NCI-H1694 treated with DMSO at 0.1 percent for 48 hours (cell line): ENCODE measurements around the gene TMPRSS7.
"Not testable (repeated sequence)": the region's sequence is repeated elsewhere in the genome, so short reads cannot be mapped to it uniquely, and the experiment has no call there.

ENCODE experiments used
- DNase-seq: peaks from one replicate; lab custom pipeline; 2025; lab: John Stamatoyannopoulos, UW

Gene TMPRSS7

DNA sequence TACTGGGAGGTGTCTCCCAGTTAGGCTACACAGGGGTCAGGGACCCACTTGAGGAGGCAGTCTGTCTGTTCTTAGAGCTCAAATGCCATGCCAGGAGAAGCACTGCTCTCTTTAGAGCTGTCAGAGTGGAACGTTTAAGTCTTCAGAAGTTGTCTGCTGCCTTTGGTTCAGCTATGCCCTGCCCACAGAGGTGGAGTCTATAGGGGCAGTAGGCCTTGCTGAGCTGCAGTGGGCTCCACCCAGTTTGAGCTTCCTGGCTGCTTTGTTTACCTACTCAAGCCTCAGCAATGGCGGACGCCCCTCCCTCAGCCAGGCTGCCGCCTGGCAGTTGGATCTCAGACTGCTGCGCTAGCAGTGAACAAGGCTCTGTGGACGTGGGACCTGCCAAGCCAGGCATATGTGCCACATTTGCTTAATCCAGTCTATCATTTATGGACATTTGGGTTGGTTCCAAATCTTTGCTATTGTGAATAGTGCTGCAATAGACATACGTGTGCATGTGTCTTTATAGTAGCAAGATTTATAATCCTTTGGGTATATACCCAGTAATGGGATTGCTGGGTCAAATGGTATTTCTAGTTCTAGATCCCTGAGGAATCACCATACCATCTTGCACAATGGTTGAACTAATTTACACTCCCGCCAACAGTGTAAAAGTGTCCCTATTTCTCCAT is 38.0 kb downstream of the TMPRSS7 start:
- not testable (repeated sequence) for DNase-seq

DNA sequence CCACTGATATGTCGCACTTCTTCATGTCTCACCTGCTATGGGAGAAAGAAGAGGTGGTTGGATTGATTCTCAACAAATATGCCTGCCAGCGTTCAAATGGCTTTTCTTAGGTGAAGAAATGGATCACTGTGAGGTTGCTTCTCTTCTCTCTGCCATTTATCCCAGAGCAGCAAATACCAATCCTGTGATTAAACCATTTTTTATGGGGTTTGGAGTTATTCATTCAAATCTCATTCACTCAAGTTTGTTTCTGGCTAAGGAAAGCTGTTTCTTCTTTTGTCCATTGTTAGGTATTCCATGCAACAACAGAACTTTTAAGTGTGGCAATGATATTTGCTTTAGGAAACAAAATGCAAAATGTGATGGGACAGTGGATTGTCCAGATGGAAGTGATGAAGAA is 39.5 kb downstream of the TMPRSS7 start:
- no peak for DNase-seq

DNA sequence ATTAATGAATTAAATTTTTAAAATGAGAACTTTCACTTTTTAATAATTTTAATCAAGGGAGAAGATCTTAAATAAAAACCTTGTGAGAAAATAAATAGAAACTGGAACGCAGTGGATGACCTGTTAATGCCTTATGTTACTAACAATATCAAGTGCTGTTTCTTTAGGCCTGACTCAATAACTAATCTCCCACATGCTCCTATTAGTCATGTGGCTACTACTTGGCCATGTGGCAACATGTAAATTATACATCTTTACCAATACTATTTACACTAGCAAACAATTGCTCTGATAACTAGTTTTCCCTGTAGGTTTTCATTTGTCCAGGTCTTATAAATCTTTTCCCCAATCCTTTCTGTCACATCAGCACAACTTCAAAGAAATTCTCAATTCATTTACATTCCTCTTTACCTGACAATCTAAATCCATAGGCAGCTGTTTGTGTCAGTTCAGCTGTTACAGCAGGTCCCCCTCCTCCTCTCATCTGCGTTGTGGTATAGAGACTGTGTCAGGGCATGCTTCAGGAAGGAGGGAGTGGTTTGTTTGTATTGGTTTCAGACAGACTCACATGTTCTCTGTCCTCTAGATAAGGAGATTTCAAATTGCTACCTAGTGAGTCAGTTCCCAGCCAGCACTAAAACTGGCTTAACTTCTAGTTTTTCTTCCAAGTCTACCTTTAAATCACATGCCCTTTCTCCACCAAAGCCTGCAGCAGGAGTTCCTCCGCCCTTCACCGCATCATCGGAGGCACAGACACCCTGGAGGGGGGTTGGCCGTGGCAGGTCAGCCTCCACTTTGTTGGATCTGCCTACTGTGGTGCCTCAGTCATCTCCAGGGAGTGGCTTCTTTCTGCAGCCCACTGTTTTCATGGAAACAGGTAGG is 40.3 kb downstream of the TMPRSS7 start:
- peak; percentile 7 for DNase-seq

DNA sequence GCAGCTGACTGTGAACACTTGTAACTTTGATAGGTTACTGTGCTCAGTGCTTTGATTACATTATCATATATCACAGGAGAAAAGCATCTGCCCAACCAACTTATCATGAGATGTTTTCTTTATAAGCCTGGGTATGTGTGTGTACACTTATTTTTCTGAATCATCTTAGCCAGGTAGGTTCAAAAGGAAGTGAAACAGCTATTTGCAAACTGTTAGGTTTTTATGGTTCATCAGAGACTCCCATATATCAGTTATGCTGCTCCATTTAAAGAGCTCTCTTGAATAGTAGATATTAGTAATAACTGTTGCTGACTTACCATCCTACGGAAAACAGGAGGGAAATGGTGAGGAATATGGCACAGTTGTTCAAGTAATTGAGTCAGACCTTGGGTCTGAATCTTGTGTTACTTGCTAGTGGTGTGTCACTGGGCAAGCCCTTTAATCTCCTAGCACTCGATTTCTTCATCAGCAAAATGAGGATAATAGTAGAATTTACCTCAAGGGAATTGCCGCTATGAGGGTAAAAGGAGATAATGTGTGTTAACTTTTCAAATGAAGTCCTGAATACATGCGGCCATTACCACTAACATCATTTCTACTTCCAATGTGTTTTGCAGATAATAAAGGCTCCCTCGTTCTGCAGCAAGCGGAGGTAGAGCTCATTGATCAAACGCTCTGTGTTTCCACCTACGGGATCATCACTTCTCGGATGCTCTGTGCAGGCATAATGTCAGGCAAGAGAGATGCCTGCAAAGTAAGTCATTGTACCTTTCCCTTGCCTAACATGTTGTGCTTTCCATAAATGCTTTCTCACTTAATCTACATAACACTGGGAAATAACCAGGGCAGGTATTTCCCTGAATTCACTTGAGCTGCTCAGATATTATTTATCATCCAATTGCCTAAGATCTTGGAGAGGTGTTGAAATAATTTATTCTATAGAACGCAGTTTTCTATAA is 43.9 kb downstream of the TMPRSS7 start:
- DNase-seq = no peak

DNA sequence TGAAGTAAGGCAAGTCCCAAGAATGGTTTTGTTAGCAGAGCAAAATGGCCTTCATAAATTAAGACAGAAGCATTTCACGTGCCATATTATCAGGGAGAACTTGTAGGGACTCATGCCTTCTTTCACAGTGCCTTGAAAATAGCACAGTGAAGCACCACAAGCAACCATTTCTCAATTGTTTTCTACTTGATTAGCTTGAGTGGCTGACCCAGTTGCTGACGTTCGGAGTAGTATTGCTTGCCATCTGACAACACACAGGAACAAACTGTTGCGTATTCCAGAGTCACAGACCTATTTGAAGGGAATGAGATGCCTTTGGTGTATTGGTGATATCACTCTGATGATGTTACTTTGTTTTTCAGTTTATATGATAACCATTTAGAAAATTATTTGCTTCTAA is 48.7 kb downstream of the TMPRSS7 start:
- no peak for DNase-seq

DNA sequence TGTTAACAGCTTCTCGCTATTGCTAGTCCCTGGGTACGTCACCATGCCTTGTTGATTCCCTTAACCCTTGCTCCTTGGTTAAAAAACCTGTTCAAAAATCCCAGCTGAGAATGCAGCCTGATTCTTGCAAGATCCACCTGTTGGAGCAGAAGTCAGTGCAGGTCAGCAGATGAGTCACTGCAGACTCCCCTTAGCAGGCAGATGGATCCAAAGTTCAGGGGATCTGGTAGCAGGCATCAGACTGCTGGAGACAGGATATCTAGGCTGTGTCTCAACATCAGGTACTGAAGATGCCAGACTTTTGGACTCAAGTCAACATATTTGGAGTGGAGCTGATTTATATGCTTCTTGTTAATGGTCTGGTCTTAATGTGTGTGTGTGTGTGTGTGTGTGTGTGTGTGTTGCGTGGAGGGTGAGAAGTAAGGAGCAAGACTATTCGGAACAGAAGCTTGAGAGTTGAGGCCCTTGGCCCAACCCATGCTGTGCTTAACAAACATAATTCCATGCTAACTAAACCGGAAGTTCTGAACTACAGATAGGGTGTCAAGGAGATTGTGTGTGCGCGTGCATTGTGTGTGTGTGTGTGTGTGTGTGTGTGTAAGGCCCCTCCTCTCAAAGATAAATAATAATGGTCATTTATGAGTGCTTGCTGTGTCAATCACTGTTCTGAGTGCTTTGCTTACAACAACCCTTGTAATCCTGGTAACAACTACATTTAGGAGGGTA is 50.6 kb downstream of the TMPRSS7 start:
- DNase-seq = no peak

DNA sequence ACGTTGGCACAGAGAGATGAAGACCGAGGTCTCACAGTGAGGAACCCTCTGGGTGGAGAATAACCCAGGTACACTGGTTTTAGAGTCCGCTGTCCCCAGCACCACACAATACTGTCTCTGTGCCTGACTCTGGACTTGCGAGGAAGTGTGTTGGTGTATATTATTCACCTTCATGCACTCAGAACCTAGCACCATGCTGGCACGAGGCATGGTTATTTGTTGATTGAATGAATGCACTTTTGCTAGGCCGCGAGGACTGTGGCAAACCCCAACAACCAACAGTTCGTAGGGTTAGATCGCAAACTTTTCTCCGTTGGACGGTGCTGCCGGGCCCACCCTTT is 51.2 kb downstream of the TMPRSS7 start:
- DNase-seq = no peak

DNA sequence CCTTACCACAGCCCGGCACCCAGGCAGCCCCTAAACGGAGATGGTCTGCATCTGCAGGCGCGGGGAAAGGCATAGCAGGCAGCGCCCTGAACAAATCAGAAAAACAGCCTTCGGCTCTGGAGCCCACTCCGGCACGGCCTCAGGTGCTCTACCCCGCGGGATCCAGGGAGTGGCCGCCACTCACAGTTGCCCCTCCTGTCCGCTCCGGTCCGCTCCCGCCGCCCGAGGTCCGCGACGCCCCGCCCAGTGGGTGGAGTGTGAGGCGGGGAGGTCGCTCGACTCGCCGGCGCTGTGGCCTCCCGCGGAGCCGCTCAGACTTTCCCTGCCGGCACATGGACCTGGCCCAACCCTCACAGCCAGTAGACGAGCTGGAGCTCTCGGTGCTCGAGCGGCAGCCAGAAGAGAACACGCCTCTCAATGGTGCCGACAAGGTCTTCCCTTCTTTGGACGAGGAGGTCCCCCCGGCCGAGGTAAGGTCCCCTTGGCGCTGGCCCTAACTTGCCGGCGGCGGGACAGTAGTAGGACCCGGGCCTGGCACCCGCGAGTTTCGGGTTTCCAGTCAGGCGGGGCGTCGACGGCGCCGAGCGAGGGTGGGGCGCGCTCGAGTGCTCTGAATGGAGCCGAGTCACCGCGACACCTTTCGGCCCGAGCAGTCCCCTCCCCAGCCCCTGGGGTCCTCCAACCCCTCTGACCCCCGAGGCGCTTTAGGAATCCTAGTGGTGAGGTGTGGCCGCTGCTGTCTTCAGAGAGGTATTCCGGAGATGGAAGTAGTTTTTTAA is 51.7 kb downstream of the TMPRSS7 start, which contains the start of gene C3orf52:
C3orf52 (plus strand) TSS at position 314 of the 779 bp plus-strand sequence; CDS start at position 333, 19 bp downstream.
- DNase-seq = peak; percentile 39

DNA sequence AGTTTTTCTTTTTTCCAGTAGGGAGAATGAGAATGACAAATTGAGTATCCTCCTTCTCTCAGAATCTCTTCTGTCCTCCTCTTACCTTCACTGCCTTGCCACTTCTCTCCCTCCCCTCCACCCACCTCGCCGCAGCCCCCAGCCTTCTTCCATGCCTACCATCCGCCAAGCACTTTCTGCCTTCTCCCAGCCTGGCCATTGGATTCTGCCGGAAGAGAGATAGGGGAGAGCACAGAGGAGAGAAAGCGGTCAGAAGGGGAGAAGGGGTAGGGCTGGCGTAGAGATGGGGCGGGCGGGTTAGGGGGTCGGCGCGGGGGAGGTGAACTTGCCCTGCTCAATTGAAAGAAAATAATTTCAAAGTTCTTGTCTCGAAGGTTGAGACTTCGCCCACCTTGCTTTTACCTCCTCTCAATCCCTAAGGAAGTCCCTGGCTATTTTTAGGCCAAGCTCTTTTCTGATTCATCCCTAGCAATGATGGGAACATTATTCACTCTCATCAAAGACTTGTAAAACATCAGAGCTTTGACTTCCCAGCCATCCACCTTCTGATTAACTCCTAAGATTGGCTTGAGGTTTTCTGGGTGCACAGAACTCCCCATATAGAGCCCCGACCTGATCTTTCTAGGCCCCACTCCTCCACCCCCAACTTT is 52.5 kb downstream of the TMPRSS7 start:
- no peak for DNase-seq

DNA sequence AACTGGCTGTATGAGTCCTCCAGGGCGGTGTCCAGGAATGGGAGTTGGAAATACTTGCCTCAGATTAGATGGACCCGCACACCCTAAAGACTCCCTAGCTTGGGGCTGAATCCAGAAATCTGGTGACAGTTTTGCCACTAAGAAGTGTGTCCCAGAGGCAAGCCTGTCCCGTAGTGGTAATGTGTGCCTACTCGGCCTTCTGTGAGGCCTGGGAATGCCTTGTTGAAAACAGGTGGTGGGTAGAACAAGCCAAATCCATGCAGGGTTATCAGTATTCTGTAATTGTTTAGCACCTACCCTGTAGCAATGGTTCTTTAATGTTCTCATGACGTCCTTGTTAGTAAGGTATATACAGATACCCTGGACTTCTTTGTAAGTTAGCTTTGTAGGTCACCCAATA is 53.2 kb downstream of the TMPRSS7 start:
- DNase-seq = no peak

DNA sequence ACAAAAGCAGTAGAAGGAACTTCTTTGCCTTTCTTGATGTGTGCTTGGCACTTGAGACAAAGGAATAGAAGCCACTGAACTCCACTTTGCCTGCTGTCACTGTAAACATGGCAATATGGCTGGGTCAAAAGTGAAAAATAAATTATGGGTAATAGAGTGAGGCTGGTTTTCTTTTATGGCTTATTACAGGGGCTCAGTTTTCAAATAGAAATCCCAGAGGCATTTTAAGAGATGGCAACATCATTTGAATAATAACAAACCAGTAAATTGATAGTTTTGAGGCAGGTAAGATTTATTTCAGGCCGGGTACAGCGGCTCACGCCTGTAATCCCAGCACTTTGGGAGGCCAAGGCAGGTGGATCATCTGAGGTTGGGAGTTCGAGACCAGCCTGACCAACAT is 54.4 kb downstream of the TMPRSS7 start:
- DNase-seq = no peak

DNA sequence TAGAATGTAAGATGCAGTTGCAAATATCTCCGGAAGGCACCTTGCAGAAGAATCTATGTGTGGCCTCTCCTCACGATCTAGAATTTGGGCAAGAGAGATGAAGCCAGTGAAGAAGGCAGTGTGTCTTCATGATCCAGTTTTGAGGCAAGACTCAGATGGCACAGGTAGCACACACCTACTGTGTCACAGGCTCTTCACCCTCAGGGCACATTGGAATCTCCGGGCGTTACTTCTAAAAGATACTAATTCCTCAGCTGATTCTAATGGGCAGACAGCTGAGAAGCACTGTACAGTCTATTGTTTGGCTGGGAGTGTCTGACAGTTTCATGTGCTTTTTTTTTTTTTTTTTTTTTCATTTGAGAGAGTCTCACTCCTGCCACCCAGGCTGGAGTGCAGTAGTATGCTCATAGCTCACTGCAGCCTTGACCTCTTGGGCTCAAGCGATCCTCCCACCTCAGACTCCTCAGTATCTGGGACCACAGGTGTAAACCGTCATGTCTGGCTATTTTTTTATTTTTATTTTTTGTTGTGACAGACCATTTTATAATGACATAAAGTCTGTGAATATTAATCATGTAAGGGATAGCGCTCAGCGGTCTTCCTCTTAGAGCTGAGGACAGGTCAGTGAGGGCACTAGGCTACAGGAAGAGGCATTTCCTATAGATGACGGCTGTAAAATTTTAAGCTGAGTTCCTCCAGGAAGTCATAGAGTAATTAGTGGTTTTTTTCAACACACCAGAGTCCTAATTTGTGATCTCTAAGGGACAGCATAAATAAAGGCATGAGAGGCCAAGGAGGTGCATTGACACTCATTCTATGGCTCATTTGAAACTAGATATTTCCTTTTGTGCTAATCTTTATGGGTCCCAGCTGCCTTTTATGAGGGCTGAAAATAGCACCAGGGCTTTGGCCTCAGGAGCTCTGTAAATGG is 55.7 kb downstream of the TMPRSS7 start:
- no peak for DNase-seq

DNA sequence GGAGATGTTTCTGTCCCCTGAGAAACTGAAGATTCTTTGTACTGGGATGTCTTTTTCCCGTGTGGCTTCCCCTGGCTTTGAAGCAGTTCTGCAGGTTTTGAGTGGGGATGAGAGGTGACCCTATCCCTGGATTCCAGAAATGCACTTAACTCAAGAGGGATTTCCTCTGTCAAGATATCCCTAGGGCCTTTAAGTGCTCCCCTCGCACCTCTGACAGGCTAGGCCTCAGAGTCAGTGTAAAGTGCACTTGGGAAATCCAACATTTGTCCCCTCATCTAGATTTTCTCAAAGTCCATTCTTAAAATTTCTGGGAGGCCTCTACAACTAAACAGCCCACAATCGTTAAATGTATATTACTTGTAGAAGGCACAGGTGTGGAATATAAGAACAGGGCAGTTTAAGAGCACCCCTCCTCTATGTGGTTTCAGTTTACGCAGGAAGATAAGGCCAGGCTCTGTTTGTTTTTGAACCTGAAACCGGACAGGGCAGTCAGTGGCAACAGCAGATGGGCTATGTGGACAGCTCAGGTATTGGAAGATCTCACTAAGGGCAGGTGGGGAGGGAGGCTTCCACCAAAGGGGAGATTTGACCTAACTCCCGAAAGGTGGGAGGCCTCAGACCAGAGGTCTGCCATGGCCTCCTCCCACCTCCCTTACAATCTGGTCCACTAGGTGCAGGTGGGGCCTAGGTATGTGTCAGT is 56.5 kb downstream of the TMPRSS7 start:
- no peak for DNase-seq

DNA sequence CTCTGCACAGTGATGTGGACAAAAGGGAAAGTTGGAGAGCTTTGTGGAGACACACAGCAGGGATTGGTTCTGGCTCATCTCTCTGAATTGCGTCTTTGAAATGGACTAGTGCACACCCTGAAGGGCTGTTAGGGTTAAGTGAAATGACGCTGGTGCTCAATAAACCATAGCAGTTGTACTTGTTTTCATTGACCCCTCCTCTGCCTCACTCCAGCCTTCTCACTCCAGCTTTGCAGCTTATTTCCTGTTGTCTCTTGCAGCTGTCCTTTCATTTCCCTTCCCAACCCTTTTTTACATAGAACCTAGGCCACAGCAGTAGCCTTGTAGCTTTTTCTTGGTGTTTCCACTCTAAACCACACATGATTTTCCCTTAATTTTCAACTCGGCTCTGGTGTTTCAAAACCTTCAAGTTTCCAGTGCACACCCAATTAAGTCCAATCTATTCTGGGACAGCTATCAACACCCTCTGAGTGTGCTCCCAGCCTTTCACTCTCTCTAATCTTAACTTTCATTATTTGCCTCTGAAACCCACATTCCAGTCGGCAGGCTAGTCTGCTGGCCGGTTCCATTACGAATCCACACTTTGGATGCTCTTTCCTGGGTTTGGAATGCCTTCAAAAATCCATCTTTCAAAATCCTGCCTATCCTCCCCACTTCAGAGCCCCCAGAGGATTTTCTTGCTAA is 58.1 kb downstream of the TMPRSS7 start:
- DNase-seq = no peak

DNA sequence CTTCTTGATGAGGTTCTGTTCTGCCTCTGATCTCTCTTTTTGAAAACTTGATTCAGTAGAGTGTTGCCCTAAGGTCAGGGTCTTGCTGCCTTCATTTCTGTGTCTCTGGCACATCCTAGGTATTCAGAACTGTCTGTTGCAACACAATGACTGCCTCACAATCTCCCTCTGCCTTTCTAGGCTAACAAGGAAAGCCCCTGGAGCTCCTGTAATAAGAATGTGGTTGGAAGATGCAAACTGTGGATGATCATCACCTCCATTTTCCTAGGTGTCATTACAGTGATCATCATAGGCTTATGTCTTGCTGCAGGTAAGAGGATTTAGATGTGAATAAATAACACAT is 58.6 kb downstream of the TMPRSS7 start:
- DNase-seq = no peak

DNA sequence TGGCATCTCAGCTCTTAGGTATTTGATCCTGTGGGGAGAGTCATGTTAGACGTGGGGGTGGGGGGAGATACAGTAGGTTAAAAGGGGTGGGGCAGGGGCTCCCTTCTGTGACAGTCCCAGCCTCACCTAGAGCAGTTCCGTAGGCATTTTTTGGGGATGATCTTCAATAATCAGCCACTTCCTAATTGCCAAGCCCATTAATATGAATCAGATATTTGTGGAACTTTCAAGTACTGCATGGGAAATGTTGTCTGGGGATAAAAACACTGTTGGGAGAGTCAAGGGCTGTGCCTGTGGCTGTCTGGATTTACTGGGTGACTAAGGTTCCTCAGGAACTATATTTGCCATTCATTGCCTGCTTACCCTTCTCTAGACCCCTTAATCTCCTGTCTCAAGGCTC is 61.2 kb downstream of the TMPRSS7 start:
- DNase-seq = no peak

DNA sequence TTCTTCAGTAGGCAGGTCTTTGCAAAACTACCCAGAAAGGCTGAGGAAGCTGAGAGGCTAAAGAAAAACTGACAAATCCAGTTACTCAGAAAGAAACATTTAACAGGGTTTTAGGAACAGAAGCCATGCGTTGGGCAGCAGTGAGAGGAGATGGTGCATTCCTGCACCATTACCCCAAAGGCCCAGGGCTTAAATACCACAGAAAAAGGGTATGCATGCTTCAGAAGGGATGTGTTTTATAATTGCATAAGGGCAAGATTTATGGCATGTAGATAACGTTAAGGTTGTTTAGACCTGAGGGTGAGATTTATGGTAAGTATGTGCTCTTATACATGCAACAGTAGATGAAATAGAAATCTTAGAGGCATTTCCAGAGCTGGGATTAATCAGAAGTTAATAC is 61.6 kb downstream of the TMPRSS7 start:
- DNase-seq = no peak

DNA sequence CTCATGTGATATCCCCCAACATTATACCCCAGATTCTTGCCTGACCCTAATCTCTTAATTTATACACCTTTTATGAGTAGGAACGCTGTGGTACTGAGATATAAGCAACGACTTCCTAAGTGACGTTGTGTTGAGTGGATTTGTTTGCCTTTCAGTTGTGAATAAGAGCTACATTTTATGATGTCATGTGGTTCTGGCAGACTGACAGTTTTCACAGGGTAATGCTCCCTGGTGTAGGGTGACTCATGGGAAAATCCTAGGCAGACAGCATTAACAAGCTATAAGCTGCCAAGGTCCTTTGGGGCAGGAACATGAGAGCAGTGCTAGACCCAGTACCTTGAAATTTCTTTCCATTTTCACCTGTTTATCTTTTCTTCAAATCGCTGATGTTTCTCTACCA is 62.8 kb downstream of the TMPRSS7 start:
- DNase-seq = no peak
